Posterior vena cava (tissue), 2 donors: ENCODE data around the gene ROBO1. TPM values are rescaled to one million over a fixed set of nuclear protein-coding genes. Genes with fewer than 3 reads are reported as not detected.

Experiments
- DNase-seq: peaks from one replicate; pipeline ENCODE4 v3.0.0-alpha.2; 2020; ENCODE audit warnings: low spot score
- intact Hi-C, 2 donors: fragments of 100-400 bp; cut with DNase I; formaldehyde crosslinking; loops; one replicate each; pipeline versions ENCODE4 v1.14.1 to v1.14.2; 2022 to 2023
- total RNA-seq, 2 donors: library from RNA; stranded (reverse); fragmentation: NEBNext Ultra II Directional; extraction: Animal tissue kit (Norgen Biotek cat#: 25700); gene quantifications; one replicate each; pipeline ENCODE4 v1.2.1, GENCODE V29; 2021
- donor health status: DM: yes; HTN: yes; CAD: no.
- donor health status: DM: yes; HTN: yes; CAD: no.

The ROBO1 gene
- total RNA-seq, 2 donors from 2014 or later = 27.2 to 28.2 TPM

- no peak for DNase-seq
- intact Hi-C loops = no loop called here
Observed at GRCh38 chr3:79284781-79285180, 483.0 kb downstream of the ROBO1 start.

GRCh38 chr3:79278681-79279080 lies 489.1 kb downstream of the ROBO1 start:
- intact Hi-C loops = no loop called here
- no peak for DNase-seq

GRCh38 chr3:79268422-79268821 lies 499.4 kb downstream of the ROBO1 start:
- intact Hi-C loops = no loop called here

GRCh38 chr3:79264892-79265291 lies 502.9 kb downstream of the ROBO1 start:
- intact Hi-C loops = no loop called here
- no peak for DNase-seq

More at GRCh38 chr3:79268422-79268821, 499.4 kb downstream of the ROBO1 start:
- DNase-seq = no peak

GRCh38 chr3:79263423-79263822 lies 504.4 kb downstream of the ROBO1 start:
- no peak for DNase-seq
- intact Hi-C loops = no loop called here

- no peak for DNase-seq
- intact Hi-C loops = no loop called here
Observed at GRCh38 chr3:79258479-79258878, 509.3 kb downstream of the ROBO1 start.

- intact Hi-C loops = no loop called here
- DNase-seq = no peak
Observed at GRCh38 chr3:79257791-79258190, 510.0 kb downstream of the ROBO1 start.

GRCh38 chr3:79255702-79256101 lies 512.1 kb downstream of the ROBO1 start:
- DNase-seq = no peak
- intact Hi-C loops = no loop called here

GRCh38 chr3:79255292-79255691 lies 512.5 kb downstream of the ROBO1 start:
- DNase-seq = no peak
- intact Hi-C loops = no loop called here

- intact Hi-C loops = no loop called here
- no peak for DNase-seq
Observed at GRCh38 chr3:79253704-79254103, 514.1 kb downstream of the ROBO1 start.

GRCh38 chr3:79253271-79253670 lies 514.5 kb downstream of the ROBO1 start:
- intact Hi-C loops = no loop called here
- DNase-seq = no peak

GRCh38 chr3:79250746-79251145 lies 517.1 kb downstream of the ROBO1 start:
- intact Hi-C loops = no loop called here
- DNase-seq = no peak

- intact Hi-C loops = loop anchor here in 1 of 2 donors (5.0 kb wide), 1 partner anchor 837 kb away; no protein-coding TSS in a partner anchor
- DNase-seq = no peak
Observed at GRCh38 chr3:79249701-79250100, 518.1 kb downstream of the ROBO1 start.

GRCh38 chr3:79247725-79248043 lies 520.1 kb downstream of the ROBO1 start:
- intact Hi-C loops = loop anchor here in 1 of 2 donors (5.0 kb wide), 1 partner anchor 835 kb away; no protein-coding TSS in a partner anchor
- DNase-seq = no peak

GRCh38 chr3:79246875-79247724 lies 520.7 kb downstream of the ROBO1 start:
- no peak for DNase-seq
- intact Hi-C loops = loop anchor here in 1 of 2 donors (5.0 kb wide), 1 partner anchor 835 kb away; no protein-coding TSS in a partner anchor

GRCh38 chr3:79245284-79246138 lies 522.3 kb downstream of the ROBO1 start:
- intact Hi-C loops = loop anchor here in 1 of 2 donors (5.0 kb wide), 1 partner anchor 833 kb away; no protein-coding TSS in a partner anchor
- no peak for DNase-seq

- intact Hi-C loops = no loop called here
- no peak for DNase-seq
Observed at GRCh38 chr3:79236496-79236895, 531.3 kb downstream of the ROBO1 start.

- no peak for DNase-seq
- intact Hi-C loops = no loop called here
Observed at GRCh38 chr3:79233431-79234060, 534.3 kb downstream of the ROBO1 start.

- intact Hi-C loops = no loop called here
- DNase-seq = no peak
Observed at GRCh38 chr3:79230266-79230665, 537.5 kb downstream of the ROBO1 start.

- intact Hi-C loops = no loop called here
- DNase-seq = no peak
Observed at GRCh38 chr3:79217096-79217495, 550.7 kb downstream of the ROBO1 start.
